Astrocyte (in vitro differentiated cells and primary cell): ENCODE results near the gene SMC1B. TPM values are rescaled to one million over a fixed set of nuclear protein-coding genes. Genes with fewer than 3 reads are reported as not detected.

Experiments used
- total RNA-seq: library from RNA; stranded (reverse); gene quantifications from 2 replicates; pipeline ENCODE4 v1.2.1, GENCODE V29; 2021

The SMC1B gene
- total RNA-seq, 1 donor from 2014 or later: not detected

Other genes starting within 250 kb of the SMC1B start
- gene NUP50, start 249.7 kb downstream of the SMC1B start, total RNA-seq: 49.6 and 56.4 TPM in 2 replicates
- gene KIAA0930, start 172.7 kb downstream of the SMC1B start, total RNA-seq: 107 and 117 TPM in 2 replicates
- not detected in 2 replicates for gene UPK3A, start 128.7 kb downstream of the SMC1B start, total RNA-seq
- gene FAM118A, start 103.7 kb downstream of the SMC1B start, total RNA-seq: 18.3 and 18.7 TPM in 2 replicates
- not detected in 2 replicates for gene RIBC2, start 94 bp upstream of the SMC1B start, total RNA-seq
- 69.2 and 72.5 TPM in 2 replicates for gene FBLN1, start 89.3 kb upstream of the SMC1B start, total RNA-seq